LNCAP (cell line): Measurements from ENCODE around the gene KCNJ14.

Experiments
- CTCF ChIP-seq: fragments of 450-650 bp; IDR thresholded peaks from 2 replicates; pipeline ENCODE4 v1.5.1; 2017; ENCODE audit warnings: mild to moderate bottlenecking

Gene KCNJ14

GRCh38 chr19:48489608-48490216 is 34.3 kb downstream of the KCNJ14 start:
- peak; percentile 73 for TF ChIP-seq CTCF

- no peak for TF ChIP-seq CTCF
Measured at GRCh38 chr19:48490981-48491792, 35.8 kb downstream of the KCNJ14 start.

GRCh38 chr19:48491793-48492123 is 36.4 kb downstream of the KCNJ14 start:
- TF ChIP-seq CTCF = no peak

- no peak for TF ChIP-seq CTCF
Measured at GRCh38 chr19:48492925-48493717, 37.7 kb downstream of the KCNJ14 start.

- no peak for TF ChIP-seq CTCF
Measured at GRCh38 chr19:48493718-48494401, 38.5 kb downstream of the KCNJ14 start.

GRCh38 chr19:48495396-48495795 is 40.0 kb downstream of the KCNJ14 start:
- no peak for TF ChIP-seq CTCF
